H9 (cell line): Measurements from ENCODE around the gene UPB1. TPM values are rescaled to one million over a fixed set of nuclear protein-coding genes. Genes with fewer than 3 reads are reported as not detected.
A peak's percentile ranks its signal among the peaks of the same experiment; 100 is the strongest.

ENCODE experiments used
- DNase-seq: peaks from one replicate; pipeline ENCODE4 v3.0.0-alpha.2; 2017
- H2AFZ ChIP-seq: one replicate; pipeline ENCODE4 v1.6.1; 2013; ENCODE audit warnings: mild to moderate bottlenecking, low read length, control low read depth, moderate library complexity
- H2AK5ac ChIP-seq: 2 replicates; pipeline ENCODE4 v1.6.1; 2013; ENCODE audit warnings: low read length, control low read depth, mixed read lengths; ENCODE audit not compliant: insufficient read length
- H2BK120ac ChIP-seq: one replicate; pipeline ENCODE4 v1.6.1; 2013; ENCODE audit warnings: low read depth, mild to moderate bottlenecking, low read length, control low read depth, inconsistent platforms; ENCODE audit not compliant: poor library complexity, severe bottlenecking
- H2BK12ac ChIP-seq: 2 replicates; pipeline ENCODE4 v1.6.1; 2013; ENCODE audit warnings: low read length, control low read depth, mixed read lengths, low read depth; ENCODE audit not compliant: insufficient read length
- H2BK15ac ChIP-seq: 2 replicates; pipeline ENCODE4 v1.6.1; 2013; ENCODE audit warnings: low read depth, low read length, control low read depth
- H2BK20ac ChIP-seq: one replicate; pipeline ENCODE4 v1.6.1; 2013; ENCODE audit warnings: low read depth, mild to moderate bottlenecking, low read length, control low read depth, inconsistent platforms; ENCODE audit not compliant: poor library complexity, severe bottlenecking
- H2BK5ac ChIP-seq: 2 replicates; pipeline ENCODE4 v1.6.1; 2013; ENCODE audit warnings: low read length, control low read depth, mixed read lengths; ENCODE audit not compliant: insufficient read length
- H3K14ac ChIP-seq: 2 replicates; pipeline ENCODE4 v1.6.1; 2013; ENCODE audit warnings: low read length, control low read depth; ENCODE audit not compliant: insufficient read depth
- H3K18ac ChIP-seq: 2 replicates; pipeline ENCODE4 v1.6.1; 2013; ENCODE audit warnings: low read depth, mild to moderate bottlenecking, mixed read lengths, low read length, control low read depth; ENCODE audit not compliant: insufficient read length
- H3K23ac ChIP-seq: 2 replicates; pipeline ENCODE4 v1.6.1; 2013; ENCODE audit warnings: low read length, control low read depth, mixed read lengths, low read depth; ENCODE audit not compliant: insufficient read length
- H3K23me2 ChIP-seq: 2 replicates; pipeline ENCODE4 v1.6.1; 2013; ENCODE audit warnings: low read depth, mild to moderate bottlenecking, mixed read lengths, low read length, control low read depth; ENCODE audit not compliant: insufficient read length, poor library complexity, severe bottlenecking
- H3K27ac ChIP-seq: 2 replicates; pipeline ENCODE4 v1.5.1; 2013; ENCODE audit warnings: low read length, control low read depth, mixed read lengths, low read depth; ENCODE audit not compliant: insufficient read length
- H3K27me3 ChIP-seq: 2 replicates; pipeline ENCODE4 v1.6.1; 2013; ENCODE audit warnings: low read length, control low read depth, inconsistent platforms; ENCODE audit not compliant: insufficient read depth
- H3K4ac ChIP-seq: 2 replicates; pipeline ENCODE4 v1.6.1; 2013; ENCODE audit warnings: low read depth, mild to moderate bottlenecking, control low read depth, inconsistent platforms, low read length, moderate library complexity
- H3K4me1 ChIP-seq: 2 replicates; pipeline ENCODE4 v1.6.1; 2013; ENCODE audit warnings: low read length, control low read depth, inconsistent platforms; ENCODE audit not compliant: insufficient read depth
- H3K4me2 ChIP-seq: 2 replicates; pipeline ENCODE4 v1.6.1; 2013; ENCODE audit warnings: low read length, control low read depth, mixed read lengths; ENCODE audit not compliant: insufficient read length, insufficient read depth
- H3K56ac ChIP-seq: 2 replicates; pipeline ENCODE4 v1.6.1; 2013; ENCODE audit warnings: low read depth, mild to moderate bottlenecking, mixed read lengths, low read length, control low read depth; ENCODE audit not compliant: insufficient read length
- H3K79me1 ChIP-seq: 2 replicates; pipeline ENCODE4 v1.6.1; 2013; ENCODE audit warnings: low read depth, mild to moderate bottlenecking, moderate library complexity, low read length, control low read depth, inconsistent platforms; ENCODE audit not compliant: insufficient read depth, poor library complexity, severe bottlenecking
- H3K79me2 ChIP-seq: 2 replicates; pipeline ENCODE4 v1.6.1; 2013; ENCODE audit warnings: low read length, control low read depth, inconsistent platforms; ENCODE audit not compliant: insufficient read depth
- H3K9ac ChIP-seq: 2 replicates; pipeline ENCODE4 v1.6.1; 2013; ENCODE audit warnings: low read length, control low read depth, mixed read lengths; ENCODE audit not compliant: insufficient read length; ENCODE audit errors: extremely low read depth
- H3K9me3 ChIP-seq: one replicate; pipeline ENCODE4 v1.6.1; 2013; ENCODE audit warnings: low read depth, low read length, inconsistent platforms; ENCODE audit not compliant: control insufficient read depth
- H3T11ph ChIP-seq: one replicate; pipeline ENCODE4 v1.6.1; 2013; ENCODE audit warnings: mild to moderate bottlenecking, low read length, control low read depth, inconsistent platforms
- H4K20me1 ChIP-seq: one replicate; pipeline ENCODE4 v1.6.1; 2013; ENCODE audit not compliant: control insufficient read depth, insufficient read length, insufficient read depth
- H4K5ac ChIP-seq: 2 replicates; pipeline ENCODE4 v1.6.1; 2013; ENCODE audit warnings: low read depth, mild to moderate bottlenecking, mixed read lengths, low read length, control low read depth; ENCODE audit not compliant: insufficient read length
- H4K8ac ChIP-seq: replicated peaks from 2 replicates; pipeline ENCODE4 v1.6.1; 2013; ENCODE audit warnings: low read length, control low read depth, mixed read lengths, low read depth; ENCODE audit not compliant: insufficient read length
- H4K91ac ChIP-seq: 2 replicates; pipeline ENCODE4 v1.6.1; 2013; ENCODE audit warnings: low read depth, mild to moderate bottlenecking, moderate library complexity, mixed read lengths, low read length, control low read depth; ENCODE audit not compliant: insufficient read length
- H3K27ac Mint-ChIP-seq, 3 experiments: 2 replicates in 2 of 3; 3 replicates in 1 of 3; pipeline ENCODE4 v1.8.0; 2020 to 2021; ENCODE audit warnings: mixed read lengths in 3 of 3, mild to moderate bottlenecking in 1 of 3, moderate library complexity in 1 of 3
- H3K27me3 Mint-ChIP-seq: 2 replicates; pipeline ENCODE4 v1.8.0; 2021; ENCODE audit warnings: low read depth, mild to moderate bottlenecking, moderate library complexity, mixed read lengths
- H3K36me3 Mint-ChIP-seq, 3 experiments: 2 replicates in 2 of 3; 3 replicates in 1 of 3; pipeline ENCODE4 v1.8.0; 2020 to 2021; ENCODE audit warnings: low read depth in 3 of 3, mixed read lengths in 3 of 3; ENCODE audit not compliant: insufficient read depth in 1 of 3
- H3K4me1 Mint-ChIP-seq, 2 experiments: 2 replicates each; pipeline ENCODE4 v1.8.0; 2020; ENCODE audit warnings: mixed read lengths in 2 of 2
- H3K4me3 Mint-ChIP-seq, 2 experiments: 2 replicates in 1 of 2; 3 replicates in 1 of 2; pipeline ENCODE4 v1.8.0; 2020 to 2021; ENCODE audit warnings: mild to moderate bottlenecking in 2 of 2, mixed read lengths in 2 of 2, moderate library complexity in 1 of 2
- H3K9me3 Mint-ChIP-seq, 2 experiments: 2 replicates in 1 of 2; 3 replicates in 1 of 2; pipeline ENCODE4 v1.8.0; 2020; ENCODE audit warnings: mild to moderate bottlenecking in 2 of 2, mixed read lengths in 2 of 2, moderate library complexity in 1 of 2
- CTCF ChIP-seq: fragments of 200-600 bp; sonication (generic); conservative IDR thresholded peaks from 3 replicates; pipeline ENCODE4 v1.8.0; 2021; ENCODE audit warnings: antibody characterized with exemption, mild to moderate bottlenecking
- WGBS: extraction: QIAGEN DNeasy Blood & Tissue Kit; methylation state at CpG from one replicate; pipeline ENCODE4 v1.1.7; 2013; ENCODE audit warnings: missing lambda C conversion rate, low lambda C conversion rate, mixed read lengths; ENCODE audit not compliant: insufficient read length; ENCODE audit errors: extremely low coverage; 5-methylcytosine and 5-hydroxymethylcytosine counted together
- total RNA-seq: library from RNA; stranded (reverse); gene quantifications from 2 replicates; pipeline ENCODE4 v1.2.1, GENCODE V29; 2021

The UPB1 gene
- total RNA-seq, 1 experiment from 2014 or later: not detected

DNA sequence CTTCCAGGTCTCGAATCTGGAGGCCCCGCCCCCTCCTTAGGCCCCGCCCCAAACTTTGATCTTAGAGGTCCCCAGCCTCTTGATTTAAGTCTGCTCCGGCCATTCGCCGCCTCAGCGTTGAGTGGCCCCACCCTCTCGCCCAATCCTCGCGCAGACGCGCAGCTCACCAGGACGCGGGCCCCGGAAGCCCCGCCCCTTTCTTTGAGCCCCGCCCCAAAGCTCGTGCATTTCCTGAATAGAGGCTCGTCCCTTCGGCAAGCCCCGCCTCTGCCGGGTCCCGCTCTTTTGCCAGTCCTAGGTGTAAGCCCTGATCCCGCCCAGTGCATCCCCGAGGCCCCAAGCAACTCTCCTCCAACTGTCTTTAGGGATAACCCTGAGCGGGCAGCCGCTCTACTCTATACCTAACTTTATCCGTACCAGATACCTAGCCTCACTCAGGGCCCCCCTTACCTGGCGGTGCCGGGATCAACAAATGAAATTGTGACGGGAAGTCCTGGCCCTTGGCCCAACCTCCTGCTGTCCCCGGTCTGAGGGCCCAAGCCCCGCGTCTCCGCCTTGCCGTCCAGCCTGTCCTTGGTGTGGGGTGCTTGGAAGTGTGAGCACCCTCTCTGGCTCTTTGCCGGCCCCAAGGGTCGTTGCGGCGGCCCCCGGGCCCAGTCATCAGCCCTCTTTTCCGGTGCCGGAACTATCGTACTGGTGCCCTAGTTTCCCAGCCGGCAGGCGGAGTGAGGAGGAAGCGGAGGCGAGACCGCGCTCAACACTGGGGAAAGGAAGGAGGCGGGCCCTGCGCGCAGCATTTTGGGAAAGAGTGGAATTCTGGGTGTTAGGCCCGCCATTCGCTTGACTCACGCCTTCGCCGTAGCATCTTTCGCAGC lies 60.3 kb downstream of the UPB1 start, which contains the start of gene SNRPD3:
SNRPD3 (plus strand) TSS at position 835 of the 875 bp plus-strand sequence. CDS start 1,676 bp downstream, outside the sequence.
- no peak within 1 kb of the TSS for H2BK20ac ChIP-seq
- H2AFZ ChIP-seq: no peak within 1 kb of the TSS
- H3K4ac ChIP-seq: no peak within 1 kb of the TSS; the same call in 1 of the 2 replicates
- peak within 1 kb of the TSS; percentile 53 for H3K27ac ChIP-seq
- WGBS: no CpG with 5 or more reads among the region's 59 CpGs
- H3K79me1 ChIP-seq: peaks cover 9% of the 10 kb centered on the region
- H3K4me2 ChIP-seq: peak within 1 kb of the TSS; percentile 90
- peaks cover 3% of the 10 kb centered on the region for H3K4me1 ChIP-seq
- H3K9ac ChIP-seq: peak within 1 kb of the TSS; percentile 94
- peaks cover 29 to 36% (median 35%) of the 10 kb centered on the region in 3 experiments for H3K36me3 Mint-ChIP-seq
- no peak within 1 kb of the TSS for H3K56ac ChIP-seq
- H4K20me1 ChIP-seq: peaks cover 2% of the 10 kb centered on the region
- H4K5ac ChIP-seq: no peak within 1 kb of the TSS
- TF ChIP-seq CTCF: no peak
- H3K23me2 ChIP-seq: peaks cover 16% of the 10 kb centered on the region
- H2BK12ac ChIP-seq: no peak within 1 kb of the TSS
- H2BK15ac ChIP-seq: no peak within 1 kb of the TSS
- H3K23ac ChIP-seq: no peak within 1 kb of the TSS
- no peak within 1 kb of the TSS for H4K91ac ChIP-seq
- peaks cover 27 to 33% of the 10 kb centered on the region in 2 experiments for H3K4me1 Mint-ChIP-seq
- H3K27ac Mint-ChIP-seq: peak within 1 kb of the TSS; percentile 99 to 100 (median 100)
- peak within 1 kb of the TSS; percentile 96 for H3K14ac ChIP-seq
- H3K4me3 Mint-ChIP-seq: peak within 1 kb of the TSS; percentile 99
- no peaks in the 10 kb centered on the region for H3K9me3 ChIP-seq
- H3K9me3 Mint-ChIP-seq: peaks cover 2% of the 10 kb centered on the region in 2 experiments; a peak in 3 of 5 replicates
- no peak within 1 kb of the TSS for H2BK120ac ChIP-seq
- H3K18ac ChIP-seq: peak within 1 kb of the TSS; percentile 92
- H2BK5ac ChIP-seq: no peak within 1 kb of the TSS
- H3K27me3 ChIP-seq: no peaks in the 10 kb centered on the region
- H2AK5ac ChIP-seq: no peak within 1 kb of the TSS
- H4K8ac ChIP-seq: no peak within 1 kb of the TSS
- no peaks in the 10 kb centered on the region for H3K27me3 Mint-ChIP-seq
- H3K79me2 ChIP-seq: peaks cover 47% of the 10 kb centered on the region; the same call in 1 of the 2 replicates
- peak; percentile 99 for DNase-seq
- H3T11ph ChIP-seq: no peak within 1 kb of the TSS
